Colonic mucosa (tissue), 4 donors: ENCODE measurements around the gene SLC7A1. TPM values are rescaled to one million over a fixed set of nuclear protein-coding genes. Genes with fewer than 3 reads are reported as not detected.

ENCODE experiments used
- DNase-seq: peaks from one replicate; pipeline ENCODE4 v3.0.0-alpha.2; 2020
- H3K27ac ChIP-seq: fragments of 200-600 bp; one replicate; pipeline ENCODE4 v1.8.0; 2021
- H3K27me3 ChIP-seq: fragments of 200-600 bp; one replicate; pipeline ENCODE4 v1.8.0; 2021
- H3K36me3 ChIP-seq: fragments of 200-600 bp; one replicate; pipeline ENCODE4 v1.8.0; 2021
- H3K4me1 ChIP-seq: fragments of 200-600 bp; one replicate; pipeline ENCODE4 v1.8.0; 2021; ENCODE audit warnings: mild to moderate bottlenecking
- H3K4me3 ChIP-seq: fragments of 200-600 bp; one replicate; pipeline ENCODE4 v1.8.0; 2021
- H3K9ac ChIP-seq, 2 donors: one replicate each; pipeline ENCODE4 v1.7.0; 2013; ENCODE audit warnings: control low read depth in 2 of 2, low read depth in 2 of 2, low read length in 2 of 2
- H3K9me3 ChIP-seq: fragments of 200-600 bp; one replicate; pipeline ENCODE4 v1.8.0; 2021
- CTCF ChIP-seq: fragments of 200-600 bp; IDR thresholded peaks from one replicate; pipeline ENCODE4 v1.8.0; 2022; ENCODE audit warnings: antibody characterized with exemption, mild to moderate bottlenecking
- intact Hi-C: fragments of 100-400 bp; cut with DNase I; formaldehyde crosslinking; loops from one replicate; pipeline ENCODE4 v1.14.1; 2022
- total RNA-seq, 2 donors: library from RNA; stranded (reverse); fragmentation: NEBNext Ultra II Directional in 1 of 2; extraction: Animal tissue kit (Norgen Biotek cat#: 25700) in 1 of 2; gene quantifications; one replicate each; pipeline ENCODE4 v1.2.1, GENCODE V29; 2021
- donor health status: healthy.
- donor health status: DM: no; HTN: no; CAD: no.
- donor health status: DM: no; HTN: no; CAD: no.

SLC7A1 gene
- total RNA-seq, 2 donors from 2014 or later = 52.4 to 62.8 TPM

- Histone ChIP-seq H3K4me1 (no peaks in the 10 kb centered on the region), H3K36me3 (no peaks in the 10 kb centered on the region), H3K27me3 (no peaks in the 10 kb centered on the region), H3K9me3 (no peaks in the 10 kb centered on the region), H3K9ac (no peak overlapping the region), H3K4me3 (no peak overlapping the region), H3K27ac (no peak overlapping the region)
- DNase-seq = no peak
- intact Hi-C loops = no loop called here
- TF ChIP-seq CTCF = no peak
Measured at GRCh38 chr13:29536853-29537252, 58.6 kb downstream of the SLC7A1 start.

- H3K27ac ChIP-seq = no peak overlapping the region
- no peaks in the 10 kb centered on the region for H3K27me3 ChIP-seq
- H3K4me3 ChIP-seq = no peak overlapping the region
- no peak for TF ChIP-seq CTCF
- intact Hi-C loops = no loop called here
- no peaks in the 10 kb centered on the region for H3K4me1 ChIP-seq
- no peaks in the 10 kb centered on the region for H3K9me3 ChIP-seq
- H3K9ac ChIP-seq = no peak overlapping the region
- DNase-seq = no peak
- no peaks in the 10 kb centered on the region for H3K36me3 ChIP-seq
Measured at GRCh38 chr13:29535663-29536655, 59.5 kb downstream of the SLC7A1 start.

GRCh38 chr13:29534083-29534482 is 61.4 kb downstream of the SLC7A1 start:
- H3K9me3 ChIP-seq = no peaks in the 10 kb centered on the region
- H3K27me3 ChIP-seq = no peaks in the 10 kb centered on the region
- intact Hi-C loops = no loop called here
- H3K9ac ChIP-seq = no peak overlapping the region
- no peak for DNase-seq
- no peak overlapping the region for H3K27ac ChIP-seq
- H3K36me3 ChIP-seq = peaks cover 5% of the 10 kb centered on the region
- H3K4me1 ChIP-seq = no peaks in the 10 kb centered on the region
- no peak overlapping the region for H3K4me3 ChIP-seq
- no peak for TF ChIP-seq CTCF

GRCh38 chr13:29532821-29533220 is 62.7 kb downstream of the SLC7A1 start:
- Histone ChIP-seq H3K4me3 (no peak overlapping the region), H3K36me3 (peaks cover 5% of the 10 kb centered on the region), H3K9me3 (no peaks in the 10 kb centered on the region), H3K27ac (no peak overlapping the region), H3K4me1 (no peaks in the 10 kb centered on the region), H3K9ac (no peak overlapping the region), H3K27me3 (no peaks in the 10 kb centered on the region)
- intact Hi-C loops = no loop called here
- DNase-seq = no peak
- TF ChIP-seq CTCF = no peak

GRCh38 chr13:29532116-29532515 is 63.4 kb downstream of the SLC7A1 start:
- intact Hi-C loops = no loop called here
- TF ChIP-seq CTCF = no peak
- Histone ChIP-seq H3K27ac (no peak overlapping the region), H3K4me1 (no peaks in the 10 kb centered on the region), H3K27me3 (no peaks in the 10 kb centered on the region), H3K36me3 (peaks cover 5% of the 10 kb centered on the region), H3K4me3 (no peak overlapping the region), H3K9me3 (no peaks in the 10 kb centered on the region), H3K9ac (no peak overlapping the region)
- no peak for DNase-seq
